H1 (cell line): ENCODE data around the gene CNOT6L. TPM values are rescaled to one million over a fixed set of nuclear protein-coding genes. Genes with fewer than 3 reads are reported as not detected.

ENCODE experiments used
- CTCF ChIA-PET: fragments of 300-600 bp; sonication (Branson Sonifier 250); formaldehyde crosslinking; loops from one replicate; lab custom pipeline; 2021; ENCODE audit not compliant: partially characterized antibody; lab: Charles Lee
- POLR2A ChIA-PET: fragments of 300-600 bp; sonication (Branson Sonifier 250); formaldehyde crosslinking; loops from one replicate; lab custom pipeline; 2021; ENCODE audit warnings: inconsistent platforms; ENCODE audit not compliant: partially characterized antibody; lab: Charles Lee
- DNase-seq, 2 experiments: peaks; one replicate each; pipeline versions ENCODE4 v3.0.0 to v3.0.0-alpha.2; 2010 to 2022; ENCODE audit warnings: low spot score in 2 of 2, low read depth in 1 of 2, mixed read lengths in 1 of 2
- FAIRE-seq: peaks from 2 replicates; lab custom pipeline; 2011; peaks lifted over from hg19 to GRCh38; lab: Jason Lieb, UNC
- H2AFZ ChIP-seq: 2 replicates; pipeline ENCODE4 v1.8.1; 2012; ENCODE audit warnings: low read length, inconsistent platforms
- H2AK5ac ChIP-seq: 2 replicates; pipeline ENCODE4 v1.6.1; 2013; ENCODE audit warnings: low read depth, low read length
- H2BK120ac ChIP-seq: replicated peaks from 2 replicates; pipeline ENCODE3; 2013; ENCODE audit warnings: low read depth, low read length, inconsistent platforms
- H2BK12ac ChIP-seq: 2 replicates; pipeline ENCODE4 v1.6.1; 2013; ENCODE audit warnings: low read depth, low read length
- H2BK15ac ChIP-seq: 2 replicates; pipeline ENCODE4 v1.6.1; 2013; ENCODE audit warnings: low read length
- H2BK20ac ChIP-seq: 2 replicates; pipeline ENCODE4 v1.6.1; 2013; ENCODE audit warnings: low read length
- H2BK5ac ChIP-seq: 2 replicates; pipeline ENCODE4 v1.6.1; 2013; ENCODE audit warnings: low read depth, low read length
- H3K14ac ChIP-seq: 2 replicates; pipeline ENCODE4 v1.6.1; 2013; ENCODE audit warnings: inconsistent platforms; ENCODE audit not compliant: insufficient read length
- H3K18ac ChIP-seq: 2 replicates; pipeline ENCODE4 v1.6.1; 2013; ENCODE audit warnings: low read length; ENCODE audit errors: extremely low read depth
- H3K23ac ChIP-seq: 2 replicates; pipeline ENCODE4 v1.6.1; 2013; ENCODE audit warnings: inconsistent platforms; ENCODE audit not compliant: insufficient read length
- H3K23me2 ChIP-seq: 2 replicates; pipeline ENCODE4 v1.6.1; 2013; ENCODE audit warnings: low read depth, low read length
- H3K27ac ChIP-seq: 2 replicates; pipeline ENCODE4 v1.6.1; 2011; ENCODE audit warnings: low read depth, low read length, inconsistent platforms
- H3K27me3 ChIP-seq, 4 experiments: replicated peaks in 1 of 4; 1 replicate in 1 of 4; 2 replicates in 3 of 4; pipeline versions ENCODE4 v1.6.1 to v1.8.1; 2011 to 2013; ENCODE audit warnings: low read length in 3 of 4, mild to moderate bottlenecking in 3 of 4, inconsistent platforms in 2 of 4, mixed read lengths in 2 of 4, moderate library complexity in 1 of 4; ENCODE audit not compliant: control insufficient read depth in 3 of 4, insufficient read depth in 3 of 4; ENCODE audit errors: extremely low read depth in 1 of 4
- H3K36me3 ChIP-seq, 4 experiments: 2 replicates each; pipeline versions ENCODE4 v1.6.1 to v1.8.1; 2011 to 2013; ENCODE audit warnings: mild to moderate bottlenecking in 4 of 4, low read length in 3 of 4, moderate library complexity in 2 of 4, control low read depth in 1 of 4, inconsistent platforms in 1 of 4; ENCODE audit not compliant: insufficient read depth in 4 of 4, control insufficient read depth in 2 of 4
- H3K4ac ChIP-seq: replicated peaks from 2 replicates; pipeline ENCODE3; 2013; ENCODE audit warnings: low read length, low read depth, mixed read lengths, inconsistent platforms; ENCODE audit not compliant: insufficient read length
- H3K4me1 ChIP-seq, 4 experiments: replicated peaks in 1 of 4; 1 replicate in 1 of 4; 2 replicates in 3 of 4; pipeline versions ENCODE4 v1.6.1 to v1.8.1; 2011 to 2013; ENCODE audit warnings: low read length in 3 of 4, inconsistent platforms in 2 of 4, mixed read lengths in 1 of 4; ENCODE audit not compliant: insufficient read depth in 4 of 4, control insufficient read depth in 3 of 4
- H3K4me2 ChIP-seq, 2 experiments: 2 replicates each; pipeline versions ENCODE4 v1.6.1 to v1.8.1; 2011 to 2013; ENCODE audit warnings: low read depth in 2 of 2, low read length in 2 of 2, control low read depth in 1 of 2, inconsistent platforms in 1 of 2, mild to moderate bottlenecking in 1 of 2; ENCODE audit not compliant: insufficient read depth in 1 of 2
- H3K4me3 ChIP-seq, 4 experiments: fragments of 200-600, 300-600 bp in 1 of 4; sonication (generic), shearing (Covaris generic), sonication (Bioruptor Twin) in 1 of 4; 2 replicates each; pipeline versions ENCODE4 v1.5.1 to v1.8.1; 2011 to 2016; ENCODE audit warnings: low read length in 4 of 4, low read depth in 3 of 4, control low read depth in 2 of 4, inconsistent platforms in 2 of 4, mild to moderate bottlenecking in 2 of 4, mixed read lengths in 1 of 4, moderate library complexity in 1 of 4; ENCODE audit not compliant: insufficient read depth in 2 of 4; ENCODE audit errors: extremely low read depth in 1 of 4
- H3K56ac ChIP-seq: replicated peaks from 2 replicates; pipeline ENCODE3; 2013; ENCODE audit warnings: low read depth, mild to moderate bottlenecking, mixed read lengths, low read length, inconsistent platforms; ENCODE audit not compliant: insufficient read length
- H3K79me1 ChIP-seq: 2 replicates; pipeline ENCODE4 v1.6.1; 2013; ENCODE audit warnings: low read depth, low read length, control low read depth
- H3K79me2 ChIP-seq, 2 experiments: 2 replicates each; pipeline versions ENCODE4 v1.6.1 to v1.8.1; 2012 to 2013; ENCODE audit warnings: low read length in 2 of 2, mild to moderate bottlenecking in 2 of 2, inconsistent platforms in 1 of 2; ENCODE audit not compliant: insufficient read depth in 2 of 2, control insufficient read depth in 1 of 2
- H3K9ac ChIP-seq, 4 experiments: replicated peaks in 1 of 4; 1 replicate in 1 of 4; 2 replicates in 3 of 4; pipeline versions ENCODE4 v1.6.1 to v1.8.1; 2011 to 2013; ENCODE audit warnings: low read depth in 3 of 4, low read length in 3 of 4, control low read depth in 2 of 4, mild to moderate bottlenecking in 2 of 4, moderate library complexity in 2 of 4, inconsistent platforms in 1 of 4; ENCODE audit errors: extremely low read depth in 1 of 4
- H3K9me3 ChIP-seq, 2 experiments: 2 replicates each; pipeline versions ENCODE4 v1.6.1 to v1.8.1; 2012 to 2013; ENCODE audit warnings: mild to moderate bottlenecking in 2 of 2, moderate library complexity in 2 of 2, control low read depth in 1 of 2, inconsistent platforms in 1 of 2, low read depth in 1 of 2, low read length in 1 of 2, mixed read lengths in 1 of 2; ENCODE audit not compliant: insufficient read depth in 2 of 2
- H4K20me1 ChIP-seq, 2 experiments: replicated peaks in 1 of 2; 2 replicates each; pipeline versions ENCODE3 to v1.8.1; 2011 to 2013; ENCODE audit warnings: inconsistent platforms in 2 of 2, low read length in 2 of 2, mild to moderate bottlenecking in 1 of 2; ENCODE audit not compliant: insufficient read depth in 2 of 2, control insufficient read depth in 1 of 2
- H4K5ac ChIP-seq: 2 replicates; pipeline ENCODE4 v1.6.1; 2013; ENCODE audit warnings: low read length, low read depth, mixed read lengths, inconsistent platforms; ENCODE audit not compliant: insufficient read length
- H4K8ac ChIP-seq: 2 replicates; pipeline ENCODE4 v1.8.0; 2013; ENCODE audit warnings: mild to moderate bottlenecking, moderate library complexity, low read length, inconsistent platforms; ENCODE audit not compliant: insufficient read depth; ENCODE audit errors: extremely low read depth
- H4K91ac ChIP-seq: replicated peaks from 2 replicates; pipeline ENCODE3; 2013; ENCODE audit warnings: low read length, mixed read lengths, inconsistent platforms; ENCODE audit not compliant: insufficient read length
- FOSL1 ChIP-seq: IDR thresholded peaks from 2 replicates; pipeline ENCODE4 v1.6.1; 2011; ENCODE audit warnings: mild to moderate bottlenecking, low read depth, low read length, moderate library complexity; ENCODE audit not compliant: insufficient read depth
- RAD21 ChIP-seq, 2 experiments: IDR thresholded peaks in 1 of 2; conservative IDR thresholded peaks in 1 of 2; 2 replicates each; pipeline ENCODE4 v1.6.1; 2011; ENCODE audit warnings: low read depth in 2 of 2, low read length in 2 of 2, improper control_type of control experiment in 1 of 2, inconsistent platforms in 1 of 2, mild to moderate bottlenecking in 1 of 2, moderate library complexity in 1 of 2
- RXRA ChIP-seq: IDR thresholded peaks from 2 replicates; pipeline ENCODE4 v1.6.1; 2011; ENCODE audit warnings: low read depth, mild to moderate bottlenecking, low read length, moderate library complexity; ENCODE audit not compliant: insufficient read depth
- WGBS, 2 experiments: shearing (Covaris generic) in 1 of 2; methylation state at CpG; one replicate each; pipeline versions ENCODE4 v1.1.6 to v1.1.7; 2013 to 2015; ENCODE audit warnings: low lambda C conversion rate in 2 of 2, mixed read lengths in 2 of 2, inconsistent platforms in 1 of 2, low coverage in 1 of 2, missing lambda C conversion rate in 1 of 2; ENCODE audit not compliant: insufficient replicate concordance in 2 of 2, insufficient coverage in 1 of 2, insufficient read length in 1 of 2; ENCODE audit errors: extremely low coverage in 1 of 2, missing lambda C conversion rate in 1 of 2; 5-methylcytosine and 5-hydroxymethylcytosine counted together
- polyA plus RNA-seq, 7 experiments: library from polyadenylated mRNA; depleted of rRNA in 3 of 7; stranded (reverse) in 5 of 7; unstranded in 2 of 7; fragments of >200 nt in 5 of 7; fragments of 200-250 nt in 2 of 7; gene quantifications; 1 replicate in 5 of 7; 2 replicates in 1 of 7; 4 replicates in 1 of 7; pipeline versions ENCODE4 v1.2.1 to v1.2.3, GENCODE V29; 2011 to 2013; ENCODE audit warnings: missing spikeins in 2 of 7, mixed read lengths in 2 of 7
- total RNA-seq: library from RNA; stranded (reverse); fragmentation: NEBNext Ultra II Directional; extraction: Animal tissue kit (Norgen Biotek cat#: 25700); gene quantifications from 2 replicates; pipeline ENCODE4 v1.2.1, GENCODE V29; 2021

CNOT6L gene
- total and polyA plus RNA-seq, 2 of the 8 experiments (the other 6 are each of a cell fraction or from before 2014, with no cell fraction given) = 2.0 to 22.4 TPM

GRCh38 chr4:77844363-77844762, 25.2 kb upstream of the CNOT6L start:
- no peaks in the 10 kb centered on the region for H4K20me1 ChIP-seq
- H4K8ac ChIP-seq = no peak overlapping the region
- WGBS, 2 experiments = 86% methylated on average over 1 of the region's 1 CpG; no CpG with 5 or more reads in 1 of the 2 experiments
- H3K27ac ChIP-seq = no peak overlapping the region
- no peaks in the 10 kb centered on the region for H3K36me3 ChIP-seq
- TF ChIP-seq FOSL1 = no peak
- no peak for TF ChIP-seq RXRA
- TF ChIP-seq RAD21 (IDR thresholded peaks at IDR 0.05 in 1 of 2, conservative IDR thresholded peaks at IDR 0.05 in 1 of 2; ENCODE audit: low read depth in 2 of 2, low read length in 2 of 2) = no peak
- no peak overlapping the region for H3K9ac ChIP-seq
- FAIRE-seq (no peak), DNase-seq (no peak)
- H3K14ac ChIP-seq = no peak overlapping the region
- H3K4ac ChIP-seq = no peak overlapping the region
- no peak overlapping the region for H2BK15ac ChIP-seq
- H3K79me2 ChIP-seq = no peaks in the 10 kb centered on the region
- H3K4me1 ChIP-seq = peaks cover 0 to 3% (median 1%) of the 10 kb centered on the region in 4 experiments; a peak in 1 of 7 replicates
- H4K91ac ChIP-seq = no peak overlapping the region
- no peaks in the 10 kb centered on the region for H3K23me2 ChIP-seq
- H4K5ac ChIP-seq = no peak overlapping the region
- ChIA-PET CTCF (interaction anchor here (0.6 kb wide), 1 partner anchor 1020 kb away, joined by 3 read pairs; no protein-coding TSS in a partner anchor), POLR2A (interaction anchor here (0.6 to 0.8 kb wide), 2 partner anchors 18 to 938 kb away, joined by 3 to 5 read pairs; partner anchors contain the start of gene MRPL1)
- no peak overlapping the region for H2AFZ ChIP-seq
- no peaks in the 10 kb centered on the region for H3K79me1 ChIP-seq
- no peak overlapping the region for H2AK5ac ChIP-seq
- no peak overlapping the region for H3K23ac ChIP-seq
- no peak overlapping the region for H2BK12ac ChIP-seq
- no peak overlapping the region for H3K4me3 ChIP-seq
- H3K27me3 ChIP-seq = no peaks in the 10 kb centered on the region
- no peak overlapping the region for H2BK20ac ChIP-seq
- no peak overlapping the region for H2BK5ac ChIP-seq
- H3K18ac ChIP-seq = no peak overlapping the region
- no peak overlapping the region for H3K56ac ChIP-seq
- no peaks in the 10 kb centered on the region for H3K9me3 ChIP-seq
- H3K4me2 ChIP-seq = no peak overlapping the region
- H2BK120ac ChIP-seq = no peak overlapping the region
